ENCODE measurements around the gene FEN1. TPM values are rescaled to one million over a fixed set of nuclear protein-coding genes. Genes with fewer than 3 reads are reported as not detected.

FEN1 gene
- total and polyA plus RNA-seq, 2 of the 13 experiments (the other 11 are each of a cell fraction or from before 2014, with no cell fraction given) = 12.4 to 102 TPM

GRCh38 chr11:61828629-61829407 is 36.1 kb downstream of the FEN1 start (continued):
- TF ChIP-seq SNRNP70 (IDR thresholded peaks at IDR 0.05; ENCODE audit: low read depth, low read length) (no peak), GABPB1 (CRISPR knock-in tag; IDR thresholded peaks at IDR 0.05) (no peak; the same call in 1 of the 2 replicates), RXRB (CRISPR knock-in tag; IDR thresholded peaks at IDR 0.05; ENCODE audit: borderline replicate concordance) (no peak), ZIK1 (CRISPR knock-in tag; IDR thresholded peaks at IDR 0.05; ENCODE audit: borderline replicate concordance, low read depth) (no peak), E2F2 (CRISPR knock-in tag; IDR thresholded peaks at IDR 0.05; ENCODE audit: borderline replicate concordance) (no peak), TMF1 (CRISPR knock-in tag; IDR thresholded peaks at IDR 0.05; ENCODE audit: low read depth) (no peak), MXD3 (CRISPR knock-in tag; IDR thresholded peaks at IDR 0.05) (no peak; the same call in 1 of the 2 replicates), ZNF788 (CRISPR knock-in tag; IDR thresholded peaks at IDR 0.05; ENCODE audit: borderline replicate concordance) (no peak; the same call in 1 of the 2 replicates), ZNF878 (CRISPR knock-in tag; IDR thresholded peaks at IDR 0.05) (no peak), CBX2 (IDR thresholded peaks at IDR 0.05; ENCODE audit: low read depth, low read length) (no peak), CBX2 (CRISPR knock-in tag; IDR thresholded peaks at IDR 0.05; ENCODE audit: low read depth) (no peak), ZBTB38 (CRISPR knock-in tag; IDR thresholded peaks at IDR 0.05) (no peak), MEIS2 (CRISPR knock-in tag; IDR thresholded peaks at IDR 0.05) (no peak), ZKSCAN5 (CRISPR knock-in tag; IDR thresholded peaks at IDR 0.05) (no peak), ZNF781 (CRISPR knock-in tag; IDR thresholded peaks at IDR 0.05; ENCODE audit: borderline replicate concordance, not compliant biosample characterization) (no peak), ZNF772 (CRISPR knock-in tag; IDR thresholded peaks at IDR 0.05) (0 out of 2 replicates have a peak, but pooled peaks have one; percentile 0), ZSCAN21 (CRISPR knock-in tag; IDR thresholded peaks at IDR 0.05; ENCODE audit: borderline replicate concordance) (no peak), ZNF274 (CRISPR knock-in tag; IDR thresholded peaks at IDR 0.05) (no peak), HOXA5 (CRISPR knock-in tag; IDR thresholded peaks at IDR 0.05) (peak; percentile 55; the same call in 1 of the 2 replicates), HOXA9 (CRISPR knock-in tag; IDR thresholded peaks at IDR 0.05; ENCODE audit: borderline replicate concordance) (no peak), ZFP41 (CRISPR knock-in tag; IDR thresholded peaks at IDR 0.05; ENCODE audit: borderline replicate concordance) (no peak)
- TF ChIP-seq, protein P1, sequence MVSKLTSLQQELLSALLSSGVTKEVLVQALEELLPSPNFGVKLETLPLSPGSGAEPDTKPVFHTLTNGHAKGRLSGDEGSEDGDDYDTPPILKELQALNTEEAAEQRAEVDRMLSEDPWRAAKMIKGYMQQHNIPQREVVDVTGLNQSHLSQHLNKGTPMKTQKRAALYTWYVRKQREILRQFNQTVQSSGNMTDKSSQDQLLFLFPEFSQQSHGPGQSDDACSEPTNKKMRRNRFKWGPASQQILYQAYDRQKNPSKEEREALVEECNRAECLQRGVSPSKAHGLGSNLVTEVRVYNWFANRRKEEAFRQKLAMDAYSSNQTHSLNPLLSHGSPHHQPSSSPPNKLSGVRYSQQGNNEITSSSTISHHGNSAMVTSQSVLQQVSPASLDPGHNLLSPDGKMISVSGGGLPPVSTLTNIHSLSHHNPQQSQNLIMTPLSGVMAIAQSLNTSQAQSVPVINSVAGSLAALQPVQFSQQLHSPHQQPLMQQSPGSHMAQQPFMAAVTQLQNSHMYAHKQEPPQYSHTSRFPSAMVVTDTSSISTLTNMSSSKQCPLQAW (CRISPR knock-in tag; IDR thresholded peaks at IDR 0.05) = 0 out of 2 replicates have a peak, but pooled peaks have one; percentile 39
- TF ChIP-seq, protein P2, sequence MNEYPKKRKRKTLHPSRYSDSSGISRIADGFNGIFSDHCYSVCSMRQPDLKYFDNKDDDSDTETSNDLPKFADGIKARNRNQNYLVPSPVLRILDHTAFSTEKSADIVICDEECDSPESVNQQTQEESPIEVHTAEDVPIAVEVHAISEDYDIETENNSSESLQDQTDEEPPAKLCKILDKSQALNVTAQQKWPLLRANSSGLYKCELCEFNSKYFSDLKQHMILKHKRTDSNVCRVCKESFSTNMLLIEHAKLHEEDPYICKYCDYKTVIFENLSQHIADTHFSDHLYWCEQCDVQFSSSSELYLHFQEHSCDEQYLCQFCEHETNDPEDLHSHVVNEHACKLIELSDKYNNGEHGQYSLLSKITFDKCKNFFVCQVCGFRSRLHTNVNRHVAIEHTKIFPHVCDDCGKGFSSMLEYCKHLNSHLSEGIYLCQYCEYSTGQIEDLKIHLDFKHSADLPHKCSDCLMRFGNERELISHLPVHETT (CRISPR knock-in tag; conservative IDR thresholded peaks at IDR 0.05) = no peak
- TF ChIP-seq, protein P3, sequence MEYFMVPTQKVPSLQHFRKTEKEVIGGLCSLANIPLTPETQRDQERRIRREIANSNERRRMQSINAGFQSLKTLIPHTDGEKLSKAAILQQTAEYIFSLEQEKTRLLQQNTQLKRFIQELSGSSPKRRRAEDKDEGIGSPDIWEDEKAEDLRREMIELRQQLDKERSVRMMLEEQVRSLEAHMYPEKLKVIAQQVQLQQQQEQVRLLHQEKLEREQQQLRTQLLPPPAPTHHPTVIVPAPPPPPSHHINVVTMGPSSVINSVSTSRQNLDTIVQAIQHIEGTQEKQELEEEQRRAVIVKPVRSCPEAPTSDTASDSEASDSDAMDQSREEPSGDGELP (IDR thresholded peaks at IDR 0.05; ENCODE audit: borderline replicate concordance, low read depth) = 0 out of 2 replicates have a peak, but pooled peaks have one; percentile 9
